Measurements from ENCODE around the gene LPP.

LPP gene

DNA sequence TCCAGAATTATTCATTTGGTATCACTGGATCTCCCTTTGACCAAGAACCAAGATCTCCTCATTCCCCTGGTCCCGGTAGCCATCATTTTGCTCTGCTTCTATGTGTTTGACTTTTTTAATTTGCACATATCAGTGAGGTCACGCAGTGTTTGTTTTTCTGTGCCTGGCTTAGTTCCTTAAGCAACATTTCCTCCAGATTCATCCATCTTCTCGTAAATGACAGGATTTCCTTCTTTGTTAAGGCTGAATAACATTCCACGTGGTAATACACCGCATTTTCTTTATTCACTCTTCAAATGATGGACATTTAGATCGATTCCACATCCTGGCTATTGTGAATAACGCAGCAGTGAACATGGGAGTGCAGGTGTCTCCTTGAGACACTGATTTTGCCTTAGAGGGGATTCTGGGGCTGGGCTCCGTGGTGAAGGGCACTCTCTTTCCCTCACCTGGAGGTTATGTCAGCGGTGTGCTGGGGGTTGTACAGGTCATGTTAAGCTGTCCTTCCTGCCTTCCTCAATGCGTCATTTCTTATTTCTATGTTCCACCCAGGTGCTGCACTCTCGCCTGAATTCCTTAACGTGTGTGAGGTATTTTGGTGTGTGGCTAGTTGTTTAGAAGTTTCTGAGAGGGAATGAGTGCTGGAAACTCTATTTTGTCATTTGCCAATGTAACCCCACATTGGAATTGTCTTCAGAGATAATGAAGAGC lies 212.2 kb downstream of the LPP start:
- no peak overlapping the region for H2BK120ac ChIP-seq (ENCODE audit: low read depth, low read length)
- H3K36me3 ChIP-seq (ENCODE audit: control insufficient read depth, insufficient read depth, low read length) = no peaks in the 10 kb centered on the region
- H3K4me2 ChIP-seq (ENCODE audit: low read length) = no peak overlapping the region
- no peak overlapping the region for H2BK15ac ChIP-seq (replicated peaks; ENCODE audit: low read depth)
- H2BK5ac ChIP-seq (ENCODE audit: low read length) = no peak overlapping the region
- no peak overlapping the region for H3K4ac ChIP-seq (ENCODE audit: low read depth, low read length)
- no peaks in the 10 kb centered on the region for H3K79me2 ChIP-seq (ENCODE audit: control insufficient read depth, insufficient read depth, low read length)
- peaks cover 5% of the 10 kb centered on the region for H3K79me1 ChIP-seq (ENCODE audit: low read length)
- no peak overlapping the region for H2AK5ac ChIP-seq (ENCODE audit: low read length)
- no peak overlapping the region for H4K5ac ChIP-seq (ENCODE audit: low read length)
- WGBS (ENCODE audit: extremely low coverage, insufficient coverage, low lambda C conversion rate) = no CpG with 5 or more reads among the region's 12 CpGs
- no peaks in the 10 kb centered on the region for H3K4me1 ChIP-seq (ENCODE audit: control insufficient read depth, low read depth, low read length)
- H3K27ac ChIP-seq (ENCODE audit: low read depth, low read length) = no peak overlapping the region
- no peak overlapping the region for H3K56ac ChIP-seq (ENCODE audit: low read length)
- H3K23ac ChIP-seq (ENCODE audit: low read length) = no peak overlapping the region
- H3K27me3 ChIP-seq (ENCODE audit: insufficient read depth, low read length, poor library complexity) = no peaks in the 10 kb centered on the region
- DNase-seq = no peak
- no peak overlapping the region for H3K9ac ChIP-seq (ENCODE audit: low read length)
- no peak overlapping the region for H3K18ac ChIP-seq (ENCODE audit: low read length)
- no peak overlapping the region for H3K4me3 ChIP-seq (ENCODE audit: low read length)
- no peak overlapping the region for H4K8ac ChIP-seq (ENCODE audit: low read depth, low read length)

DNA sequence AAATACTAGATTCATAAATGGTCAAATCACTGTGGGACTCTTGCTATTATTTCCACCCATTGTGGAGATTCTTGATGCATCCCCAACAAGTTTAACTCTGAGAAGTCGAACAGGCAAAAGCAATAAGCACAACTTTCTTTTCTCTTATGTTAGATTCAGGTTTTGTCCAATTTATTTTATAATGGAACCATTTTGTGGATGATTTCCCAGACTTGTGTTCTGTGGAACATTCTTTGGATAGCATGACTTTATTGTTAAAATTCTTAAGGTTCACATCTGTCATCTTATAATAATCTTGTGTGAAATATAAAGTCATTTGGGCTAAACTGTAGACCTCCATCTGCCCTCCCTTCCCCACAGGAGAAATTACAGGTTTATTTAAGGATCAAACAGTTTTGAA lies 213.7 kb downstream of the LPP start:
- Histone ChIP-seq H3K79me1 (ENCODE audit: low read length) (peaks cover 5% of the 10 kb centered on the region), H3K27me3 (ENCODE audit: insufficient read depth, low read length, poor library complexity) (no peaks in the 10 kb centered on the region), H3K4me1 (ENCODE audit: control insufficient read depth, low read depth, low read length) (no peaks in the 10 kb centered on the region), H3K4me3 (ENCODE audit: low read length) (no peak overlapping the region), H3K36me3 (ENCODE audit: control insufficient read depth, insufficient read depth, low read length) (no peaks in the 10 kb centered on the region), H3K56ac (ENCODE audit: low read length) (no peak overlapping the region), H3K4ac (ENCODE audit: low read depth, low read length) (no peak overlapping the region), H2BK5ac (ENCODE audit: low read length) (no peak overlapping the region), H4K5ac (ENCODE audit: low read length) (no peak overlapping the region), H4K8ac (ENCODE audit: low read depth, low read length) (no peak overlapping the region), H2BK120ac (ENCODE audit: low read depth, low read length) (no peak overlapping the region), H3K4me2 (ENCODE audit: low read length) (no peak overlapping the region), H2AK5ac (ENCODE audit: low read length) (no peak overlapping the region), H3K18ac (ENCODE audit: low read length) (no peak overlapping the region), H3K23ac (ENCODE audit: low read length) (no peak overlapping the region), H3K79me2 (ENCODE audit: control insufficient read depth, insufficient read depth, low read length) (no peaks in the 10 kb centered on the region), H2BK15ac (replicated peaks; ENCODE audit: low read depth) (no peak overlapping the region), H3K9ac (ENCODE audit: low read length) (no peak overlapping the region), H3K27ac (ENCODE audit: low read depth, low read length) (no peak overlapping the region)
- WGBS (ENCODE audit: extremely low coverage, insufficient coverage, low lambda C conversion rate) = no CpG with 5 or more reads among the region's 1 CpG
- no peak for DNase-seq

DNA sequence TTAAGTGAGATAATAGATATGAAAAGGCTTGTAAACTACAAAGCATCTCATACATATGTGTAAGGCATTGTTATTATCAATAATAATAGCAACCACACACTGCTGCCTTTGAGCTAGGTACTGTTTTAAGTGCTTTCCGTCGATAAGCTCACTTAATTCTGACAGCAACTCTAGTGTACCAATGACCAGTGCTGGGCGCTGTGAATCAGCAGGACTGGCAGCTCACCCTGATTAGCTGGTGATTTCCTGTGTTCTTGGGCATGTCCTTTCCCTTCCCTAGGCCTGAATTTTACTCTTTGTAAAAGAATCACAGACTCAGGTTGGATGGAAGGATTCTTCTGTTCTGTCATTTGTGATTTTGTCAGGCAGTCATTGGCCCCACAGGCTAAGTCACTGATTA lies 215.6 kb downstream of the LPP start:
- H3K36me3 ChIP-seq (ENCODE audit: control insufficient read depth, insufficient read depth, low read length) = no peaks in the 10 kb centered on the region
- no peak overlapping the region for H3K56ac ChIP-seq (ENCODE audit: low read length)
- no peak overlapping the region for H2BK120ac ChIP-seq (ENCODE audit: low read depth, low read length)
- no peak overlapping the region for H4K8ac ChIP-seq (ENCODE audit: low read depth, low read length)
- DNase-seq = no peak
- H3K4me2 ChIP-seq (ENCODE audit: low read length) = no peak overlapping the region
- H3K23ac ChIP-seq (ENCODE audit: low read length) = no peak overlapping the region
- no peaks in the 10 kb centered on the region for H3K79me2 ChIP-seq (ENCODE audit: control insufficient read depth, insufficient read depth, low read length)
- no peak overlapping the region for H3K4me3 ChIP-seq (ENCODE audit: low read length)
- no peaks in the 10 kb centered on the region for H3K27me3 ChIP-seq (ENCODE audit: insufficient read depth, low read length, poor library complexity)
- H3K27ac ChIP-seq (ENCODE audit: low read depth, low read length) = no peak overlapping the region
- H2AK5ac ChIP-seq (ENCODE audit: low read length) = no peak overlapping the region
- H2BK5ac ChIP-seq (ENCODE audit: low read length) = no peak overlapping the region
- WGBS (ENCODE audit: extremely low coverage, insufficient coverage, low lambda C conversion rate) = no CpG with 5 or more reads among the region's 3 CpGs
- no peak overlapping the region for H2BK15ac ChIP-seq (replicated peaks; ENCODE audit: low read depth)
- H3K9ac ChIP-seq (ENCODE audit: low read length) = no peak overlapping the region
- peaks cover 5% of the 10 kb centered on the region for H3K79me1 ChIP-seq (ENCODE audit: low read length)
- H4K5ac ChIP-seq (ENCODE audit: low read length) = no peak overlapping the region
- H3K4ac ChIP-seq (ENCODE audit: low read depth, low read length) = no peak overlapping the region
- H3K4me1 ChIP-seq (ENCODE audit: control insufficient read depth, low read depth, low read length) = no peaks in the 10 kb centered on the region
- H3K18ac ChIP-seq (ENCODE audit: low read length) = no peak overlapping the region

DNA sequence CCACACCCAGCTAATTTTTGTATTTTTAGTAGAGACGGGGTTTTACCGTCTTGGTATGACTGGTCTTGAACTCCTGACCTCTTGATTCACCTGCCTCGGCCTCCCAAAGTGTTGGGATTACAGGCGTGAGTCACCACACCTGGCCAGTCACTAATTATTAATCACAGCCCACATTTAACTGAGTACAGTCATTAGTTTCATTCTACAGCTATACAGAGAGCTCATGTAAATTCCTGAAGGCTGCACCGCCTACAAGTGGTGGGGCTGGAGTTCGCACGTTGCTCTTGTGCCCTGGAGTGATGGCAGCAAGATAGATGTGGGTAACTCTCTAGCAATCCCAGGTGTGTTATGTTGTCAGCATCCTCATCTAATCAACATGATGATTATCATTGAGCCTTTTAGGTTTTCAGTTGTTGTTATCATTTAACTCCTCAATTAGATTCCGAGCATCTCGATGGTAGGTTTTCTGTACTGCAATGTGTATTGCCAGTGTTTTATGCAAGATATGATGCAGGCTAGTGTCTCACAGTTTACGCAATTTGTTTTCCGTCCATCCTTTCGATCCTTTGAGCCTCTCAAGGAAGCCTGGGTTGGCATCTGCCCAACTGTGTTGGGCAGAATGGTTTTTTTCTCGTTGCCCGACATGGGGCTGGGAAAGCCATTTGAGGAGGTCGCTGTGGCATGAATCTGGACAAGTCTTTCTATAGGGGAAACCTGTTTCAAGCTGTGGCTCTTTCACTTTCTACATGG lies 216.3 kb downstream of the LPP start:
- no peak overlapping the region for H4K8ac ChIP-seq (ENCODE audit: low read depth, low read length)
- H3K4ac ChIP-seq (ENCODE audit: low read depth, low read length) = no peak overlapping the region
- no peak overlapping the region for H3K27ac ChIP-seq (ENCODE audit: low read depth, low read length)
- no peak for DNase-seq
- no peaks in the 10 kb centered on the region for H3K27me3 ChIP-seq (ENCODE audit: insufficient read depth, low read length, poor library complexity)
- no peak overlapping the region for H4K5ac ChIP-seq (ENCODE audit: low read length)
- no peaks in the 10 kb centered on the region for H3K4me1 ChIP-seq (ENCODE audit: control insufficient read depth, low read depth, low read length)
- peaks cover 4% of the 10 kb centered on the region for H3K79me1 ChIP-seq (ENCODE audit: low read length)
- no peak overlapping the region for H2AK5ac ChIP-seq (ENCODE audit: low read length)
- no peak overlapping the region for H2BK15ac ChIP-seq (replicated peaks; ENCODE audit: low read depth)
- H3K9ac ChIP-seq (ENCODE audit: low read length) = no peak overlapping the region
- H3K36me3 ChIP-seq (ENCODE audit: control insufficient read depth, insufficient read depth, low read length) = no peaks in the 10 kb centered on the region
- H3K18ac ChIP-seq (ENCODE audit: low read length) = no peak overlapping the region
- H3K4me2 ChIP-seq (ENCODE audit: low read length) = no peak overlapping the region
- WGBS (ENCODE audit: extremely low coverage, insufficient coverage, low lambda C conversion rate) = no CpG with 5 or more reads among the region's 15 CpGs
- no peaks in the 10 kb centered on the region for H3K79me2 ChIP-seq (ENCODE audit: control insufficient read depth, insufficient read depth, low read length)
- no peak overlapping the region for H3K56ac ChIP-seq (ENCODE audit: low read length)
- no peak overlapping the region for H2BK120ac ChIP-seq (ENCODE audit: low read depth, low read length)
- no peak overlapping the region for H2BK5ac ChIP-seq (ENCODE audit: low read length)
- no peak overlapping the region for H3K4me3 ChIP-seq (ENCODE audit: low read length)
- no peak overlapping the region for H3K23ac ChIP-seq (ENCODE audit: low read length)

DNA sequence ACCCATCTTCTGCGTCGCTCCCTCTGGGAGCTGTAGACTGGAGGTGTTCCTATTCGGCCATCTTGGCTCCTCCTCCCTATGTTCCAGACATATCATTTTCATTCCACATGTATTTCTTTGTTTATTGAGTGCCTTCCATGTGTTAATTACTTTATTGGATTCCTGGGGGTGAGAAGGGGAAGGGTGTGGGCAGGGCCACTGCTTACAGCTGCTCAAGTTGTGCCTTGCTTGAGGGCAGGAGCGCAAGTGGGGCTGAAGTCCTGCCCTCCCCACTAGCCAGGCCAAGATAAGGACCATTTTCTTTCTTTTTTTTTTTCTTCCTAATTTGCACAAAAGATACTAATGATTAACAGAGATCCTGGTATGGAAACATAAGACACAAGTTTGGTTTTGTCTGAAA lies 224.8 kb downstream of the LPP start:
- H4K5ac ChIP-seq (ENCODE audit: low read length) = no peak overlapping the region
- peaks cover 1% of the 10 kb centered on the region for H3K79me1 ChIP-seq (ENCODE audit: low read length)

More for the DNA sequence above, 224.8 kb downstream of the LPP start:
- no peak overlapping the region for H3K56ac ChIP-seq (ENCODE audit: low read length)
- H3K36me3 ChIP-seq (ENCODE audit: control insufficient read depth, insufficient read depth, low read length) = no peaks in the 10 kb centered on the region
- H2BK15ac ChIP-seq (replicated peaks; ENCODE audit: low read depth) = no peak overlapping the region
- H3K4me1 ChIP-seq (ENCODE audit: control insufficient read depth, low read depth, low read length) = no peaks in the 10 kb centered on the region
- no peak overlapping the region for H3K4me3 ChIP-seq (ENCODE audit: low read length)
- no CpG with 5 or more reads among the region's 4 CpGs for WGBS (ENCODE audit: extremely low coverage, insufficient coverage, low lambda C conversion rate)
- H3K18ac ChIP-seq (ENCODE audit: low read length) = no peak overlapping the region
- H3K27ac ChIP-seq (ENCODE audit: low read depth, low read length) = no peak overlapping the region
- no peaks in the 10 kb centered on the region for H3K27me3 ChIP-seq (ENCODE audit: insufficient read depth, low read length, poor library complexity)
- H3K23ac ChIP-seq (ENCODE audit: low read length) = no peak overlapping the region
- DNase-seq = no peak
- H2BK5ac ChIP-seq (ENCODE audit: low read length) = no peak overlapping the region
- H4K8ac ChIP-seq (ENCODE audit: low read depth, low read length) = no peak overlapping the region
- no peak overlapping the region for H3K9ac ChIP-seq (ENCODE audit: low read length)
- no peak overlapping the region for H2BK120ac ChIP-seq (ENCODE audit: low read depth, low read length)
- no peak overlapping the region for H3K4ac ChIP-seq (ENCODE audit: low read depth, low read length)
- no peak overlapping the region for H3K4me2 ChIP-seq (ENCODE audit: low read length)
- H2AK5ac ChIP-seq (ENCODE audit: low read length) = no peak overlapping the region
- no peaks in the 10 kb centered on the region for H3K79me2 ChIP-seq (ENCODE audit: control insufficient read depth, insufficient read depth, low read length)
